Measurements from ENCODE around the gene LSM14A. TPM values are rescaled to one million over a fixed set of nuclear protein-coding genes. Genes with fewer than 3 reads are reported as not detected.
"Not testable (repeated sequence)": the region's sequence is repeated elsewhere in the genome, so short reads cannot be mapped to it uniquely, and the experiment has no call there.

Gene LSM14A
- total and polyA plus RNA-seq, 9 donors, result 40.3 to 117 (median 98.4) TPM

GRCh38 chr19:34235425-34235940 is 63.2 kb downstream of the LSM14A start:
- H3K9me3 ChIP-seq (replicated peaks; ENCODE audit: control insufficient read depth, low read depth, low read length), result no peaks in the 10 kb centered on the region
- no peak for DNase-seq
- H3K4me3 ChIP-seq (ENCODE audit: low read length), result no peak overlapping the region
- WGBS (ENCODE audit: insufficient coverage), result no CpG with 5 or more reads among the region's 2 CpGs
- peaks cover 9% of the 10 kb centered on the region for H3K4me1 ChIP-seq (ENCODE audit: control insufficient read depth, insufficient read depth, low read length)
- H3K27ac ChIP-seq (ENCODE audit: low read length), result no peak overlapping the region
- H3K27me3 ChIP-seq (ENCODE audit: control insufficient read depth, insufficient read depth, low read length), result no peaks in the 10 kb centered on the region
- peaks cover 4% of the 10 kb centered on the region for H3K36me3 ChIP-seq (ENCODE audit: control insufficient read depth, insufficient read depth, low read length)

DNA sequence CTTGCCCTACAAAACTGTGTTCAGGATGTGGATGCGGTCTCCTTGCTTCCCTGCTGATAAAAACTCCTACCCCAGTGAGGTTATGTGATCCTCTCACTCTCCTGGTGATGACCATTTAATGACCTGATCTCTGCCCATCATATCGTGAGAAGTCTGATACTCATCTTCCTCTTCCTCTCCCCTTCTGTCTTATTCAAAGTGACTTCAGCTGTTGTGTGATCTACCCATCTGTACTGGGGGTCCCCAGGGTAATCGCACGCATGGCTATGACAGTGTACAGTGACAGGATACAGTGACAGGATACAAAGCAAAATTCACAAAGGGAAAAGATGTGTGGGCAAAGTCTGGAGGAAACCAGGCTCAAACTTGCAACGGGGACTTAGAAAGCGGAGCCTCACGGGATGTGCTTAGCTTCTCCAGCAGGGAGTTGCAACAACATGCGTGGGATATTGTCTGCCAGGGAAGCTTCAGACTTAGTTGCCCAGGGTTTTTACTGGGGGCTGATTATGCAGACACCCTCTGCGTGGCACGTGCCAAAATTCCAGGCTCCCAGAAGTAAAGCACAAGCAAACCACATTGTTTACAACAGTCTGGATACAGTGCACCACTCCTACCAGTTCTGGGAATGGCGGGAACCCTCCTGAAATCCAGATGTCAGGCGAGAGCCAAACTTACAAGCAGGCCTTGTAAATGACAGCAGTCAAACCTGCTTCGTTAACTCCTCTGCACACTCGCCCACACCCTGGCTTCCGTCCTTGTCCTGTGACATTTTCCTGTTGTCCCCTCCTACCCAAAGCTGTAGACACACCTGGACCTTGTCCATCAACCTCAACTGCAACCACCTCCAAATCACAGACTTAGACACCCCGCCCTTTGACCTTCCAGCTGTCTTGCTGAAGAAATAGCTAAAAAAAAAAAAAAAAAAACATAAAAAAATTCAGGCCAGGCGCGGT is 64.0 kb downstream of the LSM14A start:
- Histone ChIP-seq H3K36me3 (ENCODE audit: control insufficient read depth, insufficient read depth, low read length) (peaks cover 1% of the 10 kb centered on the region), H3K27me3 (ENCODE audit: control insufficient read depth, insufficient read depth, low read length) (no peaks in the 10 kb centered on the region), H3K4me1 (ENCODE audit: control insufficient read depth, insufficient read depth, low read length) (peaks cover 9% of the 10 kb centered on the region), H3K9me3 (replicated peaks; ENCODE audit: control insufficient read depth, low read depth, low read length) (no peaks in the 10 kb centered on the region), H3K27ac (ENCODE audit: low read length) (no peak overlapping the region), H3K4me3 (ENCODE audit: low read length) (no peak overlapping the region)
- 63% methylated on average over 14 of the region's 18 CpGs for WGBS (ENCODE audit: insufficient coverage)
- DNase-seq, result no peak

- Histone ChIP-seq H3K27ac (ENCODE audit: low read length) (no peak overlapping the region), H3K4me3 (ENCODE audit: low read length) (no peak overlapping the region), H3K36me3 (ENCODE audit: control insufficient read depth, insufficient read depth, low read length) (no peaks in the 10 kb centered on the region), H3K9me3 (replicated peaks; ENCODE audit: control insufficient read depth, low read depth, low read length) (no peaks in the 10 kb centered on the region), H3K4me1 (ENCODE audit: control insufficient read depth, insufficient read depth, low read length) (peaks cover 9% of the 10 kb centered on the region), H3K27me3 (ENCODE audit: control insufficient read depth, insufficient read depth, low read length) (no peaks in the 10 kb centered on the region)
- DNase-seq, result no peak
- 87% methylated on average over 3 of the region's 3 CpGs for WGBS (ENCODE audit: insufficient coverage)
These were observed 65.0 kb downstream of the LSM14A start for GRCh38 chr19:34237283-34237682.

- H3K27ac ChIP-seq (ENCODE audit: low read length), result no peak overlapping the region
These were observed 65.6 kb downstream of the LSM14A start for GRCh38 chr19:34237939-34238338.

GRCh38 chr19:34241513-34242337 is 69.4 kb downstream of the LSM14A start:
- Histone ChIP-seq H3K9me3 (replicated peaks; ENCODE audit: control insufficient read depth, low read depth, low read length) (no peaks in the 10 kb centered on the region), H3K27ac (ENCODE audit: low read length) (no peak overlapping the region), H3K4me1 (ENCODE audit: control insufficient read depth, insufficient read depth, low read length) (peaks cover 2% of the 10 kb centered on the region), H3K27me3 (ENCODE audit: control insufficient read depth, insufficient read depth, low read length) (no peaks in the 10 kb centered on the region), H3K36me3 (ENCODE audit: control insufficient read depth, insufficient read depth, low read length) (no peaks in the 10 kb centered on the region), H3K4me3 (ENCODE audit: low read length) (no peak overlapping the region)
- WGBS (ENCODE audit: insufficient coverage), result 44% methylated on average over 7 of the region's 13 CpGs
- DNase-seq, result no peak

More at GRCh38 chr19:34237939-34238338, 65.6 kb downstream of the LSM14A start:
- no peaks in the 10 kb centered on the region for H3K36me3 ChIP-seq (ENCODE audit: control insufficient read depth, insufficient read depth, low read length)
- no peak for DNase-seq
- peaks cover 5% of the 10 kb centered on the region for H3K4me1 ChIP-seq (ENCODE audit: control insufficient read depth, insufficient read depth, low read length)
- H3K9me3 ChIP-seq (replicated peaks; ENCODE audit: control insufficient read depth, low read depth, low read length), result no peaks in the 10 kb centered on the region
- WGBS (ENCODE audit: insufficient coverage), result no CpG with 5 or more reads among the region's 4 CpGs
- no peak overlapping the region for H3K4me3 ChIP-seq (ENCODE audit: low read length)
- no peaks in the 10 kb centered on the region for H3K27me3 ChIP-seq (ENCODE audit: control insufficient read depth, insufficient read depth, low read length)

DNA sequence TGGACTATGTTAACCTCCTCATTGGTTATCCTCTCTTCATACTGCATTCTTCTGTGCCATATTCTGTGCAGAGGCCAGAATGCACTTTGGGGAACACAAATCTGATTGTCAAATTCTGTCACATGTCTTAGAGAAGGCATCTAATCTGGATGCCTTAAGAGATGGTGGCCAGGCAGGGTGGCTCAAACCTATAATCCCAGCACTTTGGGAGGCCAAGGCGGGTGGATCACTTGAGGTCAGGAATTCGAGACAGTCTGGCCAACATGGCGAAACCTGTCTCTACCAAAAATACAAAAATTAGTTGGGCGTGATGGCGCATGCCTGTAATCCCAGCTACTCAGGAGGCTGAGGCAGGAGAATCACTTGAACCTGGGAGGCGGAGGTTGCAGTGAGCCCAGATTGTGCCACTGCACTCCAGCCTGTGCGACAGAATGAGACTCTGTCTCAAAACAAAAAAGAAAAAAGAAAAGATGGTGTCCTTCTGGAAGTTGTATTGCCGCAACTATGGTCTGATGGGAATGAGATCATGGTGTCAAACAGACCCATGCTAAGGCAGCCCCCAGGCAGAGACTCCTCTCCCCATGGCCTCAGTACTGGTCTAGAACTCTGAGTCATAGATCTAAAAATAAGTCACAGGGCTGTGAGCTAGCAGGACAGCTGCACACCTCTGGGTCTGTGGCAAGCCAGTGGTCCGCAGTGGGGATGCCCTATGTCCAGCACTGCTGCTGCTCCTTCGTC is 71.0 kb downstream of the LSM14A start:
- not testable (repeated sequence) for H3K4me3 ChIP-seq (ENCODE audit: low read length)

GRCh38 chr19:34243876-34244578 is 71.7 kb downstream of the LSM14A start:
- H3K9me3 ChIP-seq (replicated peaks; ENCODE audit: control insufficient read depth, low read depth, low read length), result no peaks in the 10 kb centered on the region
- H3K4me1 ChIP-seq (ENCODE audit: control insufficient read depth, insufficient read depth, low read length), result peaks cover 2% of the 10 kb centered on the region
- no peaks in the 10 kb centered on the region for H3K36me3 ChIP-seq (ENCODE audit: control insufficient read depth, insufficient read depth, low read length)
- H3K27ac ChIP-seq (ENCODE audit: low read length), result no peak overlapping the region
- H3K4me3 ChIP-seq (ENCODE audit: low read length), result no peak overlapping the region
- DNase-seq, result no peak
- 85% methylated on average over 11 of the region's 17 CpGs for WGBS (ENCODE audit: insufficient coverage)
- H3K27me3 ChIP-seq (ENCODE audit: control insufficient read depth, insufficient read depth, low read length), result no peaks in the 10 kb centered on the region

More for the DNA sequence above, 71.0 kb downstream of the LSM14A start:
- not testable (repeated sequence) for H3K27me3 ChIP-seq (ENCODE audit: control insufficient read depth, insufficient read depth, low read length); H3K4me1 ChIP-seq (ENCODE audit: control insufficient read depth, insufficient read depth, low read length); H3K9me3 ChIP-seq (replicated peaks; ENCODE audit: control insufficient read depth, low read depth, low read length); H3K27ac ChIP-seq (ENCODE audit: low read length); H3K36me3 ChIP-seq (ENCODE audit: control insufficient read depth, insufficient read depth, low read length); DNase-seq
- WGBS (ENCODE audit: insufficient coverage), result 88% methylated on average over 7 of the region's 10 CpGs

GRCh38 chr19:34244611-34245299 is 72.5 kb downstream of the LSM14A start:
- H3K36me3 ChIP-seq (ENCODE audit: control insufficient read depth, insufficient read depth, low read length), result no peaks in the 10 kb centered on the region
- no peak overlapping the region for H3K27ac ChIP-seq (ENCODE audit: low read length)
- WGBS (ENCODE audit: insufficient coverage), result 66% methylated on average over 6 of the region's 13 CpGs
- peaks cover 2% of the 10 kb centered on the region for H3K4me1 ChIP-seq (ENCODE audit: control insufficient read depth, insufficient read depth, low read length)
- DNase-seq, result no peak
- H3K27me3 ChIP-seq (ENCODE audit: control insufficient read depth, insufficient read depth, low read length), result no peaks in the 10 kb centered on the region
- H3K9me3 ChIP-seq (replicated peaks; ENCODE audit: control insufficient read depth, low read depth, low read length), result no peaks in the 10 kb centered on the region
- H3K4me3 ChIP-seq (ENCODE audit: low read length), result no peak overlapping the region

DNA sequence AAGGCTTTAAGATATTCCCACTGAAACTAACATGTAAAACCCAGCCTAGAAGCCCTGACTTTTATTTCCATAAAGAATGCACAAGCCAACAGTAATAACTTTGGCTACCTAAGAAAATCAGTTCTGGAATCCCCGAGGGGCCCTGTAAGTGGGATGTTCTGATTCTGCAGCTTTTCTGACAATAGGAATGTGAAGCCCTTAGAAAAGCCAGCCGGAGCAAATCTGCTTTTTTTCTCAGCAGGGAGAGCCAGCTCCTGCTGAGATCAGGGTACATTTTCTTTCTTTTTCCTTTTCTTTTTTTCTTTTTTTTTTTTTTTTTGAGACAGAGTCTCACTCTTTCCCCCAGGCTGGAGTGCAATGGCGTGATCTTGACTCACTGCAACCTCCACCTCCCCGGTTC is 74.0 kb downstream of the LSM14A start:
- H3K27me3 ChIP-seq (ENCODE audit: control insufficient read depth, insufficient read depth, low read length), result no peaks in the 10 kb centered on the region
- no peaks in the 10 kb centered on the region for H3K9me3 ChIP-seq (replicated peaks; ENCODE audit: control insufficient read depth, low read depth, low read length)
- H3K27ac ChIP-seq (ENCODE audit: low read length), result no peak overlapping the region
- H3K36me3 ChIP-seq (ENCODE audit: control insufficient read depth, insufficient read depth, low read length), result no peaks in the 10 kb centered on the region
- peaks cover 2% of the 10 kb centered on the region for H3K4me1 ChIP-seq (ENCODE audit: control insufficient read depth, insufficient read depth, low read length)
- WGBS (ENCODE audit: insufficient coverage), result no CpG with 5 or more reads among the region's 4 CpGs
- DNase-seq, result no peak
- H3K4me3 ChIP-seq (ENCODE audit: low read length), result no peak overlapping the region

Data from muscle of leg (tissue), 11 donors.